HG03025 (cell line): ENCODE results near the gene DPH2.

Experiments
- ATAC-seq: cut with Tn5 transposase; IDR thresholded peaks from one replicate; pipeline ENCODE4 v1.9.1; 2021; ENCODE audit warnings: mild to moderate bottlenecking, moderate library complexity; ENCODE audit not compliant: unreplicated experiment, low FRiP score

Gene DPH2

GRCh38 chr1:43969746-43970466, at the start of gene DPH2:
TSS of gene DPH2 (plus strand) at chr1:43970010. CDS start at chr1:43970176, 166 bp downstream.
- peak; percentile 67 for ATAC-seq

- ATAC-seq: no peak
Observed at GRCh38 chr1:43921022-43921421, 48.8 kb upstream of the DPH2 start.

- ATAC-seq: no peak
Observed at GRCh38 chr1:43924516-43924915, 45.3 kb upstream of the DPH2 start.

- no peak for ATAC-seq
Observed at GRCh38 chr1:43925846-43926245, 44.0 kb upstream of the DPH2 start.

- no peak for ATAC-seq
Observed at GRCh38 chr1:43930168-43930948, 39.5 kb upstream of the DPH2 start.

- no peak for ATAC-seq
Observed at GRCh38 chr1:43930949-43931275, 38.9 kb upstream of the DPH2 start.

- ATAC-seq: no peak
Observed at GRCh38 chr1:43931711-43932660, 37.8 kb upstream of the DPH2 start.

- no peak for ATAC-seq
Observed at GRCh38 chr1:43932786-43933385, 36.9 kb upstream of the DPH2 start.

GRCh38 chr1:43933386-43934100, 36.3 kb upstream of the DPH2 start, which contains the start of gene ARTN:
TSS of gene ARTN (plus strand) at chr1:43933801. CDS start at chr1:43935657, 1,856 bp downstream.
- ATAC-seq: no peak

GRCh38 chr1:43934101-43934985, 35.5 kb upstream of the DPH2 start:
- no peak for ATAC-seq

- no peak for ATAC-seq
Observed at GRCh38 chr1:43934986-43935324, 34.9 kb upstream of the DPH2 start.

GRCh38 chr1:43935711-43936427, 33.9 kb upstream of the DPH2 start:
- no peak for ATAC-seq

- no peak for ATAC-seq
Observed at GRCh38 chr1:43936431-43937151, 33.2 kb upstream of the DPH2 start.

- ATAC-seq: no peak
Observed at GRCh38 chr1:43937179-43937865, 32.5 kb upstream of the DPH2 start.

GRCh38 chr1:43938383-43938782, 31.4 kb upstream of the DPH2 start:
- no peak for ATAC-seq

- ATAC-seq: no peak
Observed at GRCh38 chr1:43938892-43939587, 30.8 kb upstream of the DPH2 start.

GRCh38 chr1:43942411-43942810, 27.4 kb upstream of the DPH2 start:
- no peak for ATAC-seq
